ENCODE results near the gene SAMD11. TPM values are rescaled to one million over a fixed set of nuclear protein-coding genes. Genes with fewer than 3 reads are reported as not detected.
"Not testable (repeated sequence)": the region's sequence is repeated elsewhere in the genome, so short reads cannot be mapped to it uniquely, and the experiment has no call there.

Gene SAMD11
- total RNA-seq, 1 donor from 2014 or later: not detected

- intact Hi-C loops (cut with micrococcal nuclease): not testable (repeated sequence)
Measured at GRCh38 chr1:988061-988460, 64.3 kb downstream of the SAMD11 start.

GRCh38 chr1:991275-991674 lies 67.6 kb downstream of the SAMD11 start:
- intact Hi-C loops (cut with micrococcal nuclease): not testable (repeated sequence)

GRCh38 chr1:991895-992294 lies 68.2 kb downstream of the SAMD11 start:
- intact Hi-C loops (cut with micrococcal nuclease): no loop called here

GRCh38 chr1:992362-992761 lies 68.6 kb downstream of the SAMD11 start:
- intact Hi-C loops (cut with micrococcal nuclease): no loop called here

GRCh38 chr1:993379-993995 lies 69.8 kb downstream of the SAMD11 start:
- intact Hi-C loops (cut with micrococcal nuclease): no loop called here

Other genes with a start within 250 kb of the SAMD11 start
- not detected in 2 replicates for gene OR4F16, start 237.3 kb upstream of the SAMD11 start, total RNA-seq
- 90.0 and 93.1 TPM in 2 replicates for gene NOC2L, start 35.3 kb downstream of the SAMD11 start, total RNA-seq
- gene KLHL17, start 36.7 kb downstream of the SAMD11 start, total RNA-seq: 26.0 and 28.3 TPM in 2 replicates
- gene PLEKHN1, start 42.6 kb downstream of the SAMD11 start, total RNA-seq: 2.2 and 2.4 TPM in 2 replicates
- gene PERM1, start 58.2 kb downstream of the SAMD11 start, total RNA-seq: not detected in 2 replicates
- 0.39 and 0.46 TPM in 2 replicates for gene HES4, start 76.2 kb downstream of the SAMD11 start, total RNA-seq
- 210 and 211 TPM in 2 replicates for gene ISG15, start 89.6 kb downstream of the SAMD11 start, total RNA-seq
- gene AGRN, start 96.2 kb downstream of the SAMD11 start, total RNA-seq: 12.7 and 12.9 TPM in 2 replicates
- gene RNF223, start 150.4 kb downstream of the SAMD11 start, total RNA-seq: not detected in 2 replicates
- gene C1orf159, start 192.2 kb downstream of the SAMD11 start, total RNA-seq: 22.9 and 23.7 TPM in 2 replicates
- gene TTLL10, start 250.0 kb downstream of the SAMD11 start, total RNA-seq: 1.7 and 3.7 TPM in 2 replicates

Measured in T-helper 1 cell treated with Interleukin-12 subunit alpha and Interleukin-12 subunit beta and Interleukin-4 antibody, amounts not matched to agents 30 ng/mL and 1 ng/mL, for 36 hours (primary cell).